ENCODE measurements around the gene FEM1B.
A peak's percentile ranks its signal among the peaks of the same experiment; 100 is the strongest.

Gene FEM1B

DNA sequence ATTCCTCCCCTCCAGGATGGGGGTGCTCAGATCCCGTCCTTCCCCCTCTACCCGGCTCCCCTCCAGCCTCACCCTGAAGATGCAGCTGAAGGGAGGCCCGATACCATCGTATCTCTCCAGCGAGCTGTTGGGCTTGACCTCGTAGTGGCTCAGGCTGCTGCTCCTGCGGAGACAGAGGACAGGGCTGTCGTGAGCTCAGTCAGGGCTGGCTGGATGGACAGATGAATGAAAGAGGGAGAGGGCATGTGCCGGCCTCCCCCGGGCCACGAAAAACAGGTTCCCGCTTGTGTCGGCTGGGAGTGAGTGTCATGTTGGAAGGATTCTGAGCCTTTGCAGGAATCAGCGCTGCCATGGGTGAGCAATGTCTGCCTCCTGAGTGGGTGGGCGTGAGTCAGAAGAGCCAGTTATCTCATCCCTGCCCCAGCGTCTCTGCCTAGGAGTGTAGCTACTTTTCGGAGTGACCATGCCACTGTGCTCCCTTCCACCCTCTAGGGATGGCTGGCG, 35.2 kb downstream of the FEM1B start:
- no peak overlapping the region for H3K27ac ChIP-seq

DNA sequence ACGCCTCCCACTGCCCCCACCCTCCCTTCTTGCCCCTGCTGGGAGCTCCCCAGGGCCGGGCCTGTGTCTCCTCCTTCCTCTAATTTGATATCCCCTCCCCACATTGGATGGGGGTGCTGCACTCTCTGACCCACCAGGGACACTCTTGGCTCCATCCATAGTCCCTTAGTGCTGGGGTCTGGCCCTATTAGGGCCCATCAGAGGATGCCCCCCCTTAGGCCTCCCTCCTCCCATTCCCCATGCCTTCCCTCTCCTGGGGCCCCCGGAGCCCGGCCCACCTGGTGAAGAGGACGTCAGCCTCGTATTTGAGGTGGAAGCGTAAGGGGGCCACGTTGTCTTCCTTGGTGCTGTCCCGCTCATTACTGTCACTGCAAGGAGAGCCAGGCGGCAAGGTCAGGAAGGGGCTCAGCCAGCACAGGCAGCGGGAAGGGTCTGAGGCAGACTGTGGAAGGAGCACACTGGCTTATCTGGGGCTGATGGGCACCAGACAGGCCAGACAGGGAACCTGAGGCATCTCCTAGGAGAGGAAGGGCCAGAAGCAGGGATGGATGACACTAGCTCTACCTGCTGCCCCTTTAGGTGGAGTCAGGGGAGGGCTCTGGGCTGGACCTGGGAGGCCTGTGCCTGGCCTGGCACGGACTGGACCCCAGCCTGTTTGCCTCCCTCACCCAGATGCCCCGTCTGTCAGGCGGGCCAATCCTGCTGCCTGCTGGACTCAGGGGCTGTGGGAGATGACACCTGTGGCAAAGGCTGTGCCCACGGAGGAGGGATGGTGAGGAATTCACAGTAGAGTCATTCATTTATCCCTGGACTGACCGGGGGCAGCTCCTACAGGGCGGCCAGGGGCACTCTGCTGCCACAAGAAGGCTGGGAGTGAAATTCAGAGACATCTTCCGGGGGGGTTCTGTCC, 36.2 kb downstream of the FEM1B start:
- H3K27ac ChIP-seq = no peak overlapping the region

More for the DNA sequence above, 35.2 kb downstream of the FEM1B start:
- TF ChIP-seq, protein P1, sequence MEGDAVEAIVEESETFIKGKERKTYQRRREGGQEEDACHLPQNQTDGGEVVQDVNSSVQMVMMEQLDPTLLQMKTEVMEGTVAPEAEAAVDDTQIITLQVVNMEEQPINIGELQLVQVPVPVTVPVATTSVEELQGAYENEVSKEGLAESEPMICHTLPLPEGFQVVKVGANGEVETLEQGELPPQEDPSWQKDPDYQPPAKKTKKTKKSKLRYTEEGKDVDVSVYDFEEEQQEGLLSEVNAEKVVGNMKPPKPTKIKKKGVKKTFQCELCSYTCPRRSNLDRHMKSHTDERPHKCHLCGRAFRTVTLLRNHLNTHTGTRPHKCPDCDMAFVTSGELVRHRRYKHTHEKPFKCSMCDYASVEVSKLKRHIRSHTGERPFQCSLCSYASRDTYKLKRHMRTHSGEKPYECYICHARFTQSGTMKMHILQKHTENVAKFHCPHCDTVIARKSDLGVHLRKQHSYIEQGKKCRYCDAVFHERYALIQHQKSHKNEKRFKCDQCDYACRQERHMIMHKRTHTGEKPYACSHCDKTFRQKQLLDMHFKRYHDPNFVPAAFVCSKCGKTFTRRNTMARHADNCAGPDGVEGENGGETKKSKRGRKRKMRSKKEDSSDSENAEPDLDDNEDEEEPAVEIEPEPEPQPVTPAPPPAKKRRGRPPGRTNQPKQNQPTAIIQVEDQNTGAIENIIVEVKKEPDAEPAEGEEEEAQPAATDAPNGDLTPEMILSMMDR (conservative IDR thresholded peaks at IDR 0.05) = no peak

DNA sequence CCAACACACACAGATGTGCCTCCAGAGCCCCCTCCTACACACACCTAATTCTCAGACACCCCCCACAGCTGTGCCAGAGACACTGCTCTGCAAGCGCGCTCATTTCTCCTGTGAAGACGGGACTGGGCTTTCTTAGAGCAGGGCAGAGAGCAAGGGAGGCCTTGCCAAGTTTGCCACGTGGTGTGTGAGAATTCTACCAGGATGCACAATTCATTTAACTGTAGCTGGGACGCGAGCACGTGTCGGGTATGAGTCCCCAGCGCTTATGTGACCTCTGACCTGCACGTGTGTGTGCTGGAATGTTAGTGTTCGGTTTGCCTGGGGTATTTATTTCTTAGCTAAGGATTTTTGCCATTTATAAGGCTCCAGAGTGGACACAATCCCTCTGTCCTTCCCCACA, 37.0 kb downstream of the FEM1B start:
- TF ChIP-seq, protein P1 (conservative IDR thresholded peaks at IDR 0.05) = no peak
- no peak overlapping the region for H3K27ac ChIP-seq

More for the DNA sequence above, 36.2 kb downstream of the FEM1B start:
- TF ChIP-seq, protein P1 (conservative IDR thresholded peaks at IDR 0.05) = no peak

DNA sequence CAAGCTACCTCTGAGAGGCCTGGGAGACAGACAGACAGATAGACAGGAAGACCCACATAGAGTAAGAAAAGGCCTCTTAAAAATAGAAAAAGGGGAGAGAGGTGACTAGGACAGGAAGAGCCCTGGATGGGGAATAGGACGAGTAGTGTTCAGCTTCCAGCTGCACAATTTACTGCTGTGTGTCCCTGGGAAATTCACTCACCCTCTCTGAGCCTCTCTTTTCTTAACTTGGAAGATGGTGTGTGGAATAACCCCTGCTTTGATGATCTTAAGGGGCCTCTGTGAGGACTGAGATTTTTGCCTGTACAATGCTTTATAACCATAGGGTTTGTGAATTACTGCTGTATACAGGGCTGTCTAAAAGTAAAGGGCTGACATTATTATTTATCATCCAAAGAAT, 37.5 kb downstream of the FEM1B start:
- TF ChIP-seq, protein P1 (conservative IDR thresholded peaks at IDR 0.05) = no peak
- no peak overlapping the region for H3K27ac ChIP-seq

DNA sequence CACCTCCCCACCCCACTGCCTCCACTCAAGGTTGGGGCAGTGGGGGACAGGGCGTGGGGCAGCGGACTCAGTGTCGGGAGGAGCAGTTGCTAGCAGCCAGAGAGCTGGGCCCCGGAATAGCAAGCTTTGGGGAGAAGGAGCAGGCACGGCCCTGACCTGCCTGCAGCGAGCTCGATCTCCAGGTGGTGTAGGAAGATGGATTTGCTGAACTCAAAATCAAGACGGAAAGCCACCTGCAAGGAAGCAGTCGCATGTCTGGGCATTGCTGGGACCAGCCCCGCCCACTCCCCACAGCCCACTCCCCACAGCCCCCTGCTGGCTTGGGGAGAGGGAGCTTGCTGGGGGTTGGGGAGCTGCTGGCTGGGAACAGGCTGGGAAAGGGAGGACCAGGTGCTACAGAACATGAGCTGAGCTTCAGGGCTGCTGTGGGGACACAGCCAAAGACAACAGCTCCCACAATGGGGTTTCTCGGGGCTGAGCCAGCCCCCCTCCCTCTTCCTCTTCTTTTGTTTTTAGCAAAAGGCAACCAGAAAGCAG, 38.0 kb downstream of the FEM1B start:
- H3K27ac ChIP-seq = no peak overlapping the region
- TF ChIP-seq, protein P1 (conservative IDR thresholded peaks at IDR 0.05) = no peak

DNA sequence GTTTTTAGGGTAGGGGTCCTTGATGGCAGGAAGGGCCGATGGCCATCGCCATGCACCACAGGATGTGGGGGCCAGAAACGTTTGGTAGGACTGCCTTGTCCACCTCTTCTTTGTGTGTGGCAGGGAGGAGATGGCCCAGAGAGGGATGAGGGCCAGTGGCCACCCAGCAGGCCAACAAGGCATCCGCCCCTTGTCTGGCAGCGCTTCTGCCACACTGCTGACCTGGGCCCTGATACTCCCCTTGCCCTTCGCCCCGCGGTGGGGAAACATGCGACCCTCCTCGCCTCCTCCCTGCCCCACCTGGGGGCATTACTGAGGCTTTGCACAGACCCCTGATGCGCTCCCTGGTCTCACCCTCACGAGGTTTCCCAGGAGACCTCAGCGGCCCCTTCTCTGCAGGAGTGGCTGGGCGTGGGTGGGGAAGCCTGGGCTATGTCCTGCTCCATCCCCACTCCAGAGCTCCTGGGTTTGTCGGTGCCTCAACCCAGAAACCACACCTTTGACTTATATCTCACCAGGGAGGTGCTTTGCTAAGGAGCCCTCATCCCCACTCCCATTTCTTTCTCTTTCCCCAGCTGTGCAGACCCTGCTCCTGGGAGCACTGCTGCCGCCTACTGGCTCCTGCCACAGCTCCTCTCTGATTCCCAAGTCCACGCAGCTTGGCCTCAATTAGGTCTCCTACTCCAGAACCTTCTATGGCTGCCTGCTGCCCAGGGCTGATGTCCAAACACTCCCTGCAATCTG, 38.7 kb downstream of the FEM1B start:
- TF ChIP-seq, protein P1 (conservative IDR thresholded peaks at IDR 0.05) = peak; percentile 60
- no peak overlapping the region for H3K27ac ChIP-seq
